ENCODE measurements around the gene EAF1. TPM values are rescaled to one million over a fixed set of nuclear protein-coding genes. Genes with fewer than 3 reads are reported as not detected.

EAF1 gene
- total RNA-seq, 4 donors from 2014 or later = 18.3 to 35.5 (median 28.2) TPM

DNA sequence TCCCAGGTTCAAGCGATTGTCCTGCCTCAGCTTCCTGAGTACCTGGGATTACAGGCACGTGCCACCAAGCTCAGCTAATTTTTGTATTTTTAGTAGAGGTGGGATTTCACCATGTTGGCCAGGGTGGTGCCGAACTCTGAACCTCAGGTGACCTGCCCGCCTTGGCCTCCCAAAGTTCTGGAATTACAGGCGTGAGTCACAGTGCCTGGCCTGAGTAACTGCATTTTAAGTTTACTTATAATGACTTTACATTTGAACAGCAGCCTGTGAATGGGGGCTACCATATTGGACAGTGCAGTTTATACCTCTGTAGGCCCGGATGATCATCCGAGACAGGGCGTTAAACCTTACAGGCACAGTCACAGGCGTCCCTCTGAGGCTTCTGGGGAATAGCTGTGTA, 24.8 kb downstream of the EAF1 start:
- intact Hi-C loops (cut with DNase I; ENCODE audit: low total_unique reads) = no loop called here
- 83 to 89% methylated on average over 9 of the region's 9 CpGs for WGBS, 2 donors
- no peak overlapping the region for H3K4me3 ChIP-seq (ENCODE audit: low read depth, poor library complexity, severe bottlenecking)
- TF ChIP-seq POLR2A (IDR thresholded peaks at IDR 0.05) = no peak
- TF ChIP-seq, protein P1, sequence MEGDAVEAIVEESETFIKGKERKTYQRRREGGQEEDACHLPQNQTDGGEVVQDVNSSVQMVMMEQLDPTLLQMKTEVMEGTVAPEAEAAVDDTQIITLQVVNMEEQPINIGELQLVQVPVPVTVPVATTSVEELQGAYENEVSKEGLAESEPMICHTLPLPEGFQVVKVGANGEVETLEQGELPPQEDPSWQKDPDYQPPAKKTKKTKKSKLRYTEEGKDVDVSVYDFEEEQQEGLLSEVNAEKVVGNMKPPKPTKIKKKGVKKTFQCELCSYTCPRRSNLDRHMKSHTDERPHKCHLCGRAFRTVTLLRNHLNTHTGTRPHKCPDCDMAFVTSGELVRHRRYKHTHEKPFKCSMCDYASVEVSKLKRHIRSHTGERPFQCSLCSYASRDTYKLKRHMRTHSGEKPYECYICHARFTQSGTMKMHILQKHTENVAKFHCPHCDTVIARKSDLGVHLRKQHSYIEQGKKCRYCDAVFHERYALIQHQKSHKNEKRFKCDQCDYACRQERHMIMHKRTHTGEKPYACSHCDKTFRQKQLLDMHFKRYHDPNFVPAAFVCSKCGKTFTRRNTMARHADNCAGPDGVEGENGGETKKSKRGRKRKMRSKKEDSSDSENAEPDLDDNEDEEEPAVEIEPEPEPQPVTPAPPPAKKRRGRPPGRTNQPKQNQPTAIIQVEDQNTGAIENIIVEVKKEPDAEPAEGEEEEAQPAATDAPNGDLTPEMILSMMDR (IDR thresholded peaks at IDR 0.05) = no peak
- peak in 1 of 2 donors; percentile 64 for DNase-seq (ENCODE audit: low spot score in 2 of 2)

DNA sequence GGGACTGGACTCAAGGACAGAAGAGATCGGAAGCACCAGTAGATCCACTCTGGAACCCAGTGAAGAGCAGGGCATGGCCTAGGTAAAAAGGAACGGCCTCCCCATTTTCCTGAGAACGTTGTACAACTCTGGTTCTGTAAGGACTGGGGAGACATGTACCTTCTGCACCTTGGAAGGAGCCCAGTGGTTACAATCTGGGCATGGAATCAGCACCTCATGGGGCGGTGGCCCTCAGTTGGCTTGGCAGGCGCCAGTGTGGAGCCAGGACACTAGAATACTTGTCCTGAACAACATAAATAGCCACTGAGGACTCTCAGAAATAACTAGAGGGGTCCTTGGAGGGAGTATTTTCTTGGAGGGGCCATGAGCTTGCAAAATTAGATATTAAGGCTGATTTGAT, 25.6 kb downstream of the EAF1 start:
- intact Hi-C loops (cut with DNase I; ENCODE audit: low total_unique reads) = no loop called here
- no peak overlapping the region for H3K4me3 ChIP-seq (ENCODE audit: low read depth, poor library complexity, severe bottlenecking)
- peak in 1 of 2 donors; percentile 83 for DNase-seq (ENCODE audit: low spot score in 2 of 2)
- 68% methylated on average over 4 to 5 of the region's 5 CpGs for WGBS, 2 donors
- TF ChIP-seq POLR2A (IDR thresholded peaks at IDR 0.05) = no peak
- TF ChIP-seq, protein P1 (IDR thresholded peaks at IDR 0.05) = no peak

DNA sequence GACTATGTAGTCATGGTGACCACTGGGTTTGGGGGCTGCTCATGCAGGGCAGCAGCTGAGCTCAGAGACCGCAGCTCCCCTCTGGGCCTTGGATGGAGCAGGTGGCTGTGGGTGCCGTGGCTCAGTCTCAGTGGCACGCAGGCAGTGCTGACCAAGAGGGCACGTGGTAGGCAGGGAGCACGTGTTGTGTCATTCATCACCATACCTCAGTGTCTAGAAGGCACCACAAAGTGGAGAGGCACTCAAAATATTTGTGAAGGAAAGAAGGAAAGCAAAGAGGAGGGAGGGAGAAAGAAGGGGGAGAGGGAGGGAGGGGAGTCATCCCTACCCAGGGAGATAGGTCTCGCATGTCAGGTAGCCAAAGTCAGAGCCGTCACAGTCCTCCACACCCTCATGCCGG, 26.1 kb downstream of the EAF1 start:
- TF ChIP-seq, protein P1 (IDR thresholded peaks at IDR 0.05) = no peak
- no peak for TF ChIP-seq POLR2A (IDR thresholded peaks at IDR 0.05)
- intact Hi-C loops (cut with DNase I; ENCODE audit: low total_unique reads) = no loop called here
- 68% methylated on average over 8 of the region's 8 CpGs for WGBS, 2 donors

DNA sequence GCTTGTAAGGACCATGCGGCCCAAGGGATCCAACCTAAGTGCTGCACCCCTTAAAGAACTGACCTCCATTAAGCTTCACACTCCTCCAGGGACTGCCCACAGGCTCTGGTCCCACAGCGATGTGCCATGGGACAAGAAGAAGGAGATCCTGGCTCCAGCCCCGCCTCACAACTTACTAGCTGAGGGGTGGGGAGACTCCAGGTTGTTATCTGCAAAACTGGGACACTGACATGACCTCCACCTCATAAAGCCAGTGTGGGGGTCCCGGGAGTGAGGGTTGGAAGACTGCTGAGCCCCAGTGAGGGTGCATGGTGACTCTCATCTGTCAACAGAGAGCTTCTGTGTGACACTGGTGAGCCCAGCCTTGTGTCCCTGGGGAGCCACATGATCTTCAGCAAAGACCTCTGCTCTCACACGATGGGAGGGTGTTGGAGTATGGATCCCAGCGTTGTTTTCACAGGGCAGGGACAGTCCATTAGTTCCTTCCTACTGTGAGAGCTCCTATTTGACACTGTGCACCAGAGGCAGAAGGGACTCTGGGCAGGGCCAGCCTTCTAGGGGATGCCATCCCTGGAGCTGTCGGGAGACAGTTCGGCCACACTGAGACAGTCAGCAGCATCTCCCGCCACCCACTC, 26.7 kb downstream of the EAF1 start:
- intact Hi-C loops (cut with DNase I; ENCODE audit: low total_unique reads) = no loop called here
- no peak overlapping the region for H3K4me3 ChIP-seq (ENCODE audit: low read depth, poor library complexity, severe bottlenecking)
- WGBS, 2 donors = 74 to 82% methylated on average over 9 of the region's 9 CpGs
- peak in 1 of 2 donors; percentile 73 for DNase-seq (ENCODE audit: low spot score in 2 of 2)
- no peak for TF ChIP-seq POLR2A (IDR thresholded peaks at IDR 0.05)
- TF ChIP-seq, protein P1 (IDR thresholded peaks at IDR 0.05) = no peak

More for the DNA sequence above, 26.1 kb downstream of the EAF1 start:
- no peak overlapping the region for H3K4me3 ChIP-seq (ENCODE audit: low read depth, poor library complexity, severe bottlenecking)
- DNase-seq (ENCODE audit: low spot score in 2 of 2) = no peak

DNA sequence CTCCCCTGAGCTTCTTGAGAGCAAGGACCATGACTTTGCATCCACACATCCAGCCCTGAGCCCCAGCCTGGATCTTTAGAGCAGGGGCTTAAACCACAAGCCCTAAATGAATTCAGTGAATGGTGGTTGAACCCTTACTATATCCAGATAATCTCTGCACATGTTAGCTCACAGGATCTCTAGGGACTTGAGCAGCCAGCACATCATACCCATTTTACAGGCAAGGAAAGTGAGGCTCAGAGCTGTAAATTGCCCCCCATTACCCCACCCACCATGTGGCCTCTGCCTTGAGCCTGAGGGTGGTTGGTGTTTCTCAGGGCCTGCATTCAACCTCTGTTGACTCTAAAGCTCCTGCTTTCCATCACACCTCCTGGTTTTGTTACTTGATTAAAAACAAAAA, 27.6 kb downstream of the EAF1 start:
- TF ChIP-seq, protein P1 (IDR thresholded peaks at IDR 0.05) = no peak
- no peak for TF ChIP-seq POLR2A (IDR thresholded peaks at IDR 0.05)

DNA sequence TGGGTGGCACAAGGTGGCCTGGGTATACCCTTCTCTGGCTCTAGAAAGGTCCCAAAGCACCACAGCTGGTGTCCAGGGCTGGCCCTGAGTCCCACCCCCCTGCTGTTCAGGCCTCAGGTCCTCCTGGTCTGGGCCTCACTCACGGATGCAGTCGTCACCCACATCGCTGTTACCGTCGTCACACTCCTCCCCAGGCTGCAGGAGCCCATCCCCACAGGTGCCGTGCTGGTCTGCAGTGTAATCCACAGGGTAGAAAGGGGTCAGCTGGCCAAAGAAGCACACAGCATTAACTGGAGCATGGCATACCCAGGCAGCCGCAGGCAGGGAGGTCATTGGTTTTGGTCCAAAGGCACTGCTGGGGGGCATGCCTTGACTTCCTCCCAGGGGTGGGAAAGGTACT, 28.4 kb downstream of the EAF1 start:
- TF ChIP-seq, protein P1 (IDR thresholded peaks at IDR 0.05) = no peak
- no peak for TF ChIP-seq POLR2A (IDR thresholded peaks at IDR 0.05)
- peak in 1 of 2 donors; percentile 69 for DNase-seq (ENCODE audit: low spot score in 2 of 2)
- H3K4me3 ChIP-seq (ENCODE audit: low read depth, poor library complexity, severe bottlenecking) = no peak overlapping the region
- WGBS, 2 donors = 90 to 91% methylated on average over 7 of the region's 7 CpGs
- intact Hi-C loops (cut with DNase I; ENCODE audit: low total_unique reads) = no loop called here

More for the DNA sequence above, 27.6 kb downstream of the EAF1 start:
- no peak overlapping the region for H3K4me3 ChIP-seq (ENCODE audit: low read depth, poor library complexity, severe bottlenecking)
- intact Hi-C loops (cut with DNase I; ENCODE audit: low total_unique reads) = no loop called here
- DNase-seq (ENCODE audit: low spot score in 2 of 2) = peak in 1 of 2 donors; percentile 12

Measured in lower leg skin (tissue), 4 donors.